IPS-20b (cell line): Measurements from ENCODE around the gene SP140.

Source experiments
- H3K27ac ChIP-seq: one replicate; pipeline ENCODE4 v1.5.1; 2013; ENCODE audit warnings: low read length
- H3K27me3 ChIP-seq: 2 replicates; pipeline ENCODE4 v1.6.1; 2013; ENCODE audit warnings: mild to moderate bottlenecking, low read length, inconsistent platforms; ENCODE audit not compliant: insufficient read depth
- H3K36me3 ChIP-seq: 2 replicates; pipeline ENCODE4 v1.6.1; 2013; ENCODE audit warnings: low read depth, mild to moderate bottlenecking, inconsistent platforms, low read length, moderate library complexity; ENCODE audit not compliant: insufficient read depth
- H3K4me1 ChIP-seq: 2 replicates; pipeline ENCODE4 v1.6.1; 2013; ENCODE audit warnings: mild to moderate bottlenecking, control low read depth, inconsistent platforms, low read length, moderate library complexity; ENCODE audit not compliant: insufficient read depth
- H3K4me3 ChIP-seq: 2 replicates; pipeline ENCODE4 v1.5.1; 2013; ENCODE audit warnings: mild to moderate bottlenecking, low read length, inconsistent platforms
- H3K9ac ChIP-seq: 2 replicates; pipeline ENCODE4 v1.6.1; 2013; ENCODE audit warnings: low read depth, mild to moderate bottlenecking, inconsistent platforms, low read length, moderate library complexity
- H3K9me3 ChIP-seq: 2 replicates; pipeline ENCODE4 v1.6.1; 2013; ENCODE audit warnings: mild to moderate bottlenecking, low read depth, low read length, inconsistent platforms; ENCODE audit not compliant: insufficient read depth

The SP140 gene

DNA sequence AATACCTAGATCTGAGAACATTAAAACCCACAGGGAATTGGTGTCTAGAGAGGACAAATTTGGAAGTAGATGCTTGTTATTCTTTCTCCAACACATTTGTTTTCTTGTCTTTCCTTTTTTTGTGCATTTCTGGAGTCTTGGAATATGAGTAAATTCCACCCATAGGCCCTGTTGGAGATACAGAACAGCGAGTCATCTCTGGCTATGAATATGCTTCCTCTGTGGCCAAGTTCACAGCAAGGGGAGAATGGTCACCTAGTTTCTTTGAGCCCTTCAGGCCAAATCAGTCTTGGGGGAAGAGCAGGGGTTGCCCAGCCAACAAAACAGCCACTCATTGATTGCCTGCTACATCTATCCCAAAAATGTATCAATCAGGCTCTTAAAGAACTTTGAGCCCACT lies 132.8 kb downstream of the SP140 start:
- H3K36me3 ChIP-seq: no peaks in the 10 kb centered on the region
- H3K4me3 ChIP-seq: no peak overlapping the region
- peaks cover 7% of the 10 kb centered on the region; the same call in 1 of the 2 replicates for H3K9me3 ChIP-seq
- H3K27me3 ChIP-seq: no peaks in the 10 kb centered on the region
- H3K27ac ChIP-seq: no peak overlapping the region
- H3K9ac ChIP-seq: no peak overlapping the region
- no peaks in the 10 kb centered on the region for H3K4me1 ChIP-seq

DNA sequence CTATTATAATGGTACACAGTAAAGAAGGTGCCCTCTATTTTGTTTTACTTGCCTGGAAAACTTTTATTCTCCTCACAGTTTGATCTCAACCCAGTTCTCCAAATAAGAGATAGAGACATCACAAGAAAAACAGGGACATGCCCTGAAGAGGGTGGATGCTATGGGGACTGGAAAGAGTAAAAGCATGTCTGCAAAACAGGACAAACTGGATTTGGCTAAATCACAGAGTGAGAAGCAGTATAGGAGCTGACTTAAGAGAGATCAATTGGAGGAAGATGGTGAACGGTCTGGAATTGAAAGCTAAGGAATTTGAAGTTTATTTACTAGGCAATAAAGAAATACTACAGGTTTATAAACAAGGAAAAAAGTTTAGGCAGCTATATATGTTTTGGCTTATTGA lies 134.5 kb downstream of the SP140 start:
- no peaks in the 10 kb centered on the region for H3K4me1 ChIP-seq
- no peak overlapping the region for H3K9ac ChIP-seq
- no peaks in the 10 kb centered on the region for H3K36me3 ChIP-seq
- no peak overlapping the region for H3K27ac ChIP-seq
- no peaks in the 10 kb centered on the region for H3K27me3 ChIP-seq
- no peak overlapping the region for H3K4me3 ChIP-seq
- peaks cover 7% of the 10 kb centered on the region; the same call in 1 of the 2 replicates for H3K9me3 ChIP-seq

DNA sequence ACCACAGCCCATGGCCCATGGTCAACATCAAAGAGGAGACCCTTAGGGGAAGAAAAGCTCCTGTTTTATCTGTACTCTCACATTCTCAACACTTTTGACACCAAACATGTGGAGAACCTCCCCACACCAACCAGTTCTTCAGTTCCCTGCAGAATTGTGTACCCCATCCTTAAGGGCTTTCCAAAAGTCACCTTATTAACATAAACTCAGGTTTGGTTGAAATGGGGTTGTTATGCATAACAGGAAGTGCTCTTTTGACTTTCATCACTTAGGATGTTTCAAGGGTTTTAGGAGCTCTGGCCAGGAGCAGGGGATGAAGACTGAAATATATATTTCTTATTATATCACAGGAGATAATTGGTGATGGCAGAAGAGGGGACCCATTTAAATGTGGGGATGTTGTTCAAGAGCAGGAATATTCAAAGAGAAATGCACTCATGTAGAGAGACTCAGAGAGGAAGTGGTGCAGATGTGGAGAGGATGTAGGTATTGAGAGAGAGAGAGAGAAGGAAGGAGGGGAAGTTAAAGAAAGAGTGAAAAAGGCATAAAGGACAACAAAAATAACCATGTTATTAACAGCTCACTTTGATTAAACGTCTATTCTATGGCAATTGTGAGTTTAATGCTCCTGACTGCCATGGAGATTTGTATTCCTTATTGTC lies 136.6 kb downstream of the SP140 start:
- Histone ChIP-seq H3K27me3 (no peaks in the 10 kb centered on the region), H3K9ac (no peak overlapping the region), H3K9me3 (peaks cover 7% of the 10 kb centered on the region; the same call in 1 of the 2 replicates), H3K4me1 (no peaks in the 10 kb centered on the region), H3K36me3 (no peaks in the 10 kb centered on the region), H3K4me3 (no peak overlapping the region), H3K27ac (no peak overlapping the region)
